ENCODE measurements around the gene SPOCK2.

DNA sequence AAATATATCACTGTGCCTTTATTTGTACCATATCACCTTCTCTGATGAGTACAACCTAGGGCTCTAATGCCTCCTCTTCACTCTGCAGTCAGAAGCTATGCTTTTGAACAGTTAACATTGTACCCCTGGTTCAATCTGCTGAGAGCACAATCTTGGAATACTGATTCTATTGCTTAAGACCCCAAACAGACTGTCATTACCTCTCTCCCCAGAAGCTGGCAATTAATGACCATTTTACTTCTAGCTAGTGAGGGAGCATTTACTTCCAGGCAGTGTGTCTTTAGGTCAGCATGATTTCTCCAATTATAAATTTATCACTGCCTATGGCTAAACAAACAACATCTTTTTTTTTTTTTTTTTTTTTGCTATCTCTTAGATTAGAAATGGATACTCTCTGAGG, 36.0 kb upstream of the SPOCK2 start:
- no peak for TF ChIP-seq SIN3A (IDR thresholded peaks at IDR 0.05; ENCODE audit: borderline replicate concordance, insufficient read depth, low read depth, low read length)
- TF ChIP-seq, protein P1, sequence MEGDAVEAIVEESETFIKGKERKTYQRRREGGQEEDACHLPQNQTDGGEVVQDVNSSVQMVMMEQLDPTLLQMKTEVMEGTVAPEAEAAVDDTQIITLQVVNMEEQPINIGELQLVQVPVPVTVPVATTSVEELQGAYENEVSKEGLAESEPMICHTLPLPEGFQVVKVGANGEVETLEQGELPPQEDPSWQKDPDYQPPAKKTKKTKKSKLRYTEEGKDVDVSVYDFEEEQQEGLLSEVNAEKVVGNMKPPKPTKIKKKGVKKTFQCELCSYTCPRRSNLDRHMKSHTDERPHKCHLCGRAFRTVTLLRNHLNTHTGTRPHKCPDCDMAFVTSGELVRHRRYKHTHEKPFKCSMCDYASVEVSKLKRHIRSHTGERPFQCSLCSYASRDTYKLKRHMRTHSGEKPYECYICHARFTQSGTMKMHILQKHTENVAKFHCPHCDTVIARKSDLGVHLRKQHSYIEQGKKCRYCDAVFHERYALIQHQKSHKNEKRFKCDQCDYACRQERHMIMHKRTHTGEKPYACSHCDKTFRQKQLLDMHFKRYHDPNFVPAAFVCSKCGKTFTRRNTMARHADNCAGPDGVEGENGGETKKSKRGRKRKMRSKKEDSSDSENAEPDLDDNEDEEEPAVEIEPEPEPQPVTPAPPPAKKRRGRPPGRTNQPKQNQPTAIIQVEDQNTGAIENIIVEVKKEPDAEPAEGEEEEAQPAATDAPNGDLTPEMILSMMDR (IDR thresholded peaks at IDR 0.05) = no peak
- no peak for TF ChIP-seq REST (IDR thresholded peaks at IDR 0.05; ENCODE audit: insufficient read depth in 1 of 2, low read depth in 2 of 2, low read length in 1 of 2)
- no peak for TF ChIP-seq POLR2AphosphoS5 (IDR thresholded peaks at IDR 0.05; ENCODE audit: low read depth, low read length)
- no peak for TF ChIP-seq TCF7L2 (IDR thresholded peaks at IDR 0.05; ENCODE audit: low read depth, low read length)
